Measurements from ENCODE around the gene SF3B3.

Gene SF3B3

GRCh38 chr16:70523743-70524398 lies at the start of gene SF3B3:
Gene SF3B3, plus strand, starts transcription at chr16:70523816. Its CDS starts 2,841 bp downstream, at chr16:70526657.
- DNase-seq: peak; percentile 71 to 91

- no peak for DNase-seq
These were observed 49.1 kb upstream of the SF3B3 start for GRCh38 chr16:70474320-70475053.

GRCh38 chr16:70475054-70475871 lies 48.4 kb upstream of the SF3B3 start:
- no peak for DNase-seq

DNA sequence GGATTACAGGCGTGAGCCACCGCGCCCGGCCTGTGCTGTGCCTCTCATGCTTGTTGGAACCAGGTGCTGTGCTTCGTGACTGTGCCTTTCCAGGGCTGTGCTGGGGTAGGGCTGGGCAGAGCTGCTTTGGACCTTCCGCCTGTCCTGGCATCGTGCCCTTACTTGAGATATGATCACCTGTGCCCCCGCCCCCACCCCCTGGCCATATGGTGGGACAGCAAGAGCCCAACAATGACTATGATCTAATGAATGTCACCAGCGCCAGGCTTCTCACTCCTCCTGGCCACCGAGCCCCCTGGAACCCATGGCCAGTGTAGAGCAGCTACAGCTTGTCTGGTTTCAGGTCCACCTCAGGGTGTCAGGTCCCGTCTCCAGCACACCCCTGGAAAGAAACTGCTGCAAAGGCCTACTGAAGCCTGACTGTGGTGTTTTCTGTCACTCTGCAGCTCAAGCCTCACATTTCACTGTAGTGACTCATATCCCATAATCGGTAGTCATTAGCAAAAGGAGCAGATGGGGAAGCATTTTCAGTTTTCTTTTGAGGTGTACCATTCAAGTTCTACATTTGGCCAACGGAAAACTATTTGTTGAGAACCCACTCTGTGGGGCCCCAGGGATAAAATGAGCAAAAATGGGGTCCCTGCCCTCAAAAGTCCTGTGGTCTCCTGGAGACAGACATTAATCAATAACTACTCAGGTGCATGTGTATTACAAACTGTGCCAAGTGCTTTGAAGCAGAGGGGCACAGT lies 47.2 kb upstream of the SF3B3 start:
- DNase-seq: no peak

- no peak for DNase-seq
These were observed 45.4 kb upstream of the SF3B3 start for GRCh38 chr16:70478169-70478568.

GRCh38 chr16:70478912-70479341 lies 44.7 kb upstream of the SF3B3 start:
- DNase-seq: no peak

DNA sequence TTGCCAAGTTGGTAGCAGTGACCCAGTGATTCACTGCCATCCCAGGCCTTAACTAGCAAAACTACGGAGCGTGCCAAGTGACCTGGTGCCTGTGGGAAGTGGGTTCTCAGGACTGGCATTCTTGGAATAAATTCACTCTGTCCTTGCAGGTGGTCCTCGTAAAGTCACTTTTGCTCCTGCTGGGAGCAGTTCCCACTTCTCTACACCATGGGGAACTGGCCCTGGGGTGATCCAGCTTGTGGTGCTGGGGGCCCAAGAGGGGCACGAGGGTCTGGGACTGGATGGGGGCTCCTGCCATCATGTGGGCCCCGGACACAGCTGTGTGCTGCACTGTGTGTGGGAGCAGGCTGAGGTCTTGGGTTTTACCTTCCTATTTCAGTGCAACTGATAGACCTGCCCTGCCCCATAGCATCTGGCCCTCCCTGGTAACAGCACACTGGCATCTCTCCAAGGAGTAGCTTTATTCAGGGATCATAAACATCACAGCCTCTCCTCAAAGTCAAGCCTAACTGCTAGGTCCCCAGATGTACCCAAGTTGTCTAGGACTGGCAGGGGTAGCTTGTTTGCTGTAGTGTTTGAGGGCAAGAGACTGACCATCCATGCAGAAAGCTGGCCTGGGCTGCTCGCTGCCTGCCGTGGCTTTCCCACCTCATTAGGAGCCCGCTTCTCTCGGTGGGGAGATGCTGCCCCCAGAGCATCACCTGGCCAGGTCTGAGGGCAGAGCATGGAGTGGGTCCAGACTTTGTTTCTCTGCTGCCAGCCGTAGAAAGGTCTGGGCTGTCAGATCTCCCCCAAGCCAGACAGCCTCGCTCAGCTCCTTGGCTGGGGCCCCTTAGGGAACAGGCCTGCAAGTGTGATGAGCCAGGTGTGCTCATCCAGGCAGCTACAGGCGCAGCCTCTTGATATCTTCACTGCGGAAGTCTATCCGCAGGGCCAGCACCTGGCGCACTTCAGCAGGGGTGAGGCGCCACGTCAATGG lies 43.2 kb upstream of the SF3B3 start:
- DNase-seq: no peak

- DNase-seq: no peak
These were observed 41.6 kb upstream of the SF3B3 start for GRCh38 chr16:70481929-70482536.

- no peak for DNase-seq
These were observed 41.0 kb upstream of the SF3B3 start for GRCh38 chr16:70482624-70483023.

DNA sequence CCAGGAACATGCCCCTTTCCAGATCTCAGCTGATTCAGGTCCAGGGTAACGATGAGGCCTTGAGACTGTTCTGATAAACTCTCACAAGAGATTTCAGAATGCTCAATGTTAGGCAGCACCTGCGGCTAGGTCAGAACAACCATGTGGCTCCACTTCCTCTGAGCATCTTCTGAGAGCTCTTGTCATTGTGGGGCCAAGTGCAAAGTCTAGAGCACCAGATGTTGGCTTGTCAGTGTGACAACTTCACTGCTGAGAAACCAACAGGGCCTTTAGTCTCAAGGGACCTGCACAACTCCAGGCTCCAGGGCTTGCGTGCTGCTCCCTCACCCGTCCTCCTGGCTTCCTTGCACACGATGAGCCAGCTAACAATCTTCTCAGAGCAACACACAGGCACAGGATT lies 40.2 kb upstream of the SF3B3 start:
- no peak for DNase-seq

GRCh38 chr16:70484867-70485266 lies 38.7 kb upstream of the SF3B3 start:
- no peak for DNase-seq

DNA sequence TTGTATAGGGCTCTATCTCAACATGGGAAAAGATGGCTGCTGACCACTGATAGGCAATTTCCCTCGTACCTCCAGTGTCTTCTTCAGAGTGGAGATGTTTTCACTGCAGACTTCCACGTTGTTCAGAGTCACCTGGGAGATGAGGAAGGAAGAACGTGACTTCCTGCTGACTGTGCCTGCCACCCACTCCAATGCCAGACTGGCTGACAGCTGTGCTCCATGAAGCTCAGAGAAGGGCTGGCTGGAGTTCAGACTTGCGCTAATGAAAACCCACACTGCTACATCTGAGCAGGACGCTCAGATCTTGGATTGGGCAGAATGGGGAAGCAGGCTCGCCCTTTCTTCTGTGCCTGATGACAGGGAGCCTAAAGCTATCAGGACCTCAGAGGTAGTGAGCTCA lies 33.4 kb upstream of the SF3B3 start:
- DNase-seq: no peak

DNA sequence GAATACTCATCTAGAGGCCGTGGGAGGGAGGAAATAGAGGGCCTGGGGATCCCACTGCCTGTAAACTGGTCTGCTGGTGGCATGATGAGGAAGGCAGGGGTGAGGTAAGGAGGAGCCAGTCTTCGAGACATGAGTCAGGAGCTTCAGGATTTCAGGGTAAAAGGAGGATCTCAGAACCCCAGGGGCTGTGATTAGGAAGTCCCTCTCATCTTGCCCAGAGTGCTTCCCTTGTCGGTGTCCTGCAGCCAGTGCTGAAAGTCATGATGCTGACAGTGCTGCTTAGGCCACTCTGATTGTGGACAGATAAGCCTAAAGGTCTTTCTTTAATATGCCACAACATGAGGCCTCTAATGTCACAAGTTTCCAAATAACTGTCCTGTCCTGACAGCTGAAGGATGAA lies 29.8 kb upstream of the SF3B3 start:
- no peak for DNase-seq

- DNase-seq: no peak
These were observed 29.3 kb upstream of the SF3B3 start for GRCh38 chr16:70494202-70494770.

DNA sequence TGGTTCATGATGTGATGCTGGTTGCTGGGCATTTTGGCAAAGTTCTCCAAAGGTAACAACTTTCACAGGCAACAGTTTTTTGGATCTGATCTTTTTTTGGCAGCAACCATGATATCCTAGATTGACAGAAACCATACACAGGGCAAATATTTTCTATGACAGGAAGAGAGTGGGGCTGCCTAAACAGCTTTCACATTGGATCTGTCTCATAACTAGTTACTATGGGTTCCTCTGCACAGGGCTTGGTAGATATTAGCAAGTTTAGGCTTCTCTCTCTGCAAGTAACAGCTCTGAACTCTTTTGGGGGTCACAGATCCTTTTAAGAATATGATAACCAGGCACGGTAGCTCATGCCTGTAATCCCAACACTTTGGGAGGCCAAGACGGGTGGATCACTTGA lies 28.8 kb upstream of the SF3B3 start:
- DNase-seq: no peak

GRCh38 chr16:70495425-70496182 lies 28.0 kb upstream of the SF3B3 start:
- DNase-seq: no peak

DNA sequence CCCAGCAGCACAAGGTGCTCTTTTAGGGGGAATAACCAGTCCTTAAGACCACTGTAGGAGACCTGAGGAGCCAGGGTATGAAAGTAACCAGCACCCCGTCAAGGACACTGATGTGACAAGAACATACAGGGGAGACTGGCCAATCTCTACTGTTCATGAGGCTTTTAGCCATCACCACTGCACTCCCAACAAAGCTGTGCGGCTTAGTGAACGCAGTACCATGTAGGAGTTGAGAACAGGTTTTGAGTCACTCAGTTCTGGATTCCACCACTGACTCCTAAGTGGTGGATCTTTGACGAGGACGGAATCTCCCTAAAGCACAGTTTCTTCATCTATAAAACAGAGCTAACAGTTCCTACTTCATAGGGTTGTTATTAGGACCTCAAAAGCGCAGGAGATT lies 27.1 kb upstream of the SF3B3 start:
- no peak for DNase-seq

- no peak for DNase-seq
These were observed 14.9 kb upstream of the SF3B3 start for GRCh38 chr16:70508752-70509151.

DNA sequence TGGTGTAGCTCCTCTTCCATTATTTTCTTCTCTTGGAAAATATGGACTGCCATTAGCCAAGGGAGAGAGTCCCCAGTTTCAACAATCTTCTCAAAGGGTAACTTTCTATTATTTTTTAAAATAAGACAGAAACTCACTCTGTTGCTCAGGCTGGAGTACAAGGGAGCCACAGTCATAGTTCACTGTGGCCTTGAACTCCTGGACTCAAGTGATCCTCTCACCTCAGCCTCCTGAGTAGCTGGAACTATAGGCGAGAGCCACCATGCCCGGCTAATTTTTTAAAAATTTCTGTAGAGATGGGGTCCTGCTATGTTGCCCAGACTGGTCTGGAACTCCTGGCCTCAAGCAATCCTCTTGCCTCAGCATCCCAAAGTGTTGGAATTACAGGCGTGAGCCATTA lies 13.4 kb upstream of the SF3B3 start:
- no peak for DNase-seq

- no peak for DNase-seq
These were observed 11.8 kb upstream of the SF3B3 start for GRCh38 chr16:70511833-70512232.
